ENCODE measurements around the gene IRAK2. TPM values are rescaled to one million over a fixed set of nuclear protein-coding genes. Genes with fewer than 3 reads are reported as not detected.

Gene IRAK2
- total RNA-seq, 1 donor from 2014 or later: 2.0 TPM

- H3K27me3 Mint-ChIP-seq (ENCODE audit: low read depth, unreplicated experiment): no peaks in the 10 kb centered on the region
- no peak for FAIRE-seq
- Histone ChIP-seq H4K20me1 (ENCODE audit: insufficient read depth, low read length) (peaks cover 42% of the 10 kb centered on the region), H3K27ac (ENCODE audit: low read depth, low read length) (peak overlapping the region; percentile 55), H2AFZ (ENCODE audit: low read depth, low read length) (peak overlapping the region; percentile 75), H3K4me3 (ENCODE audit: insufficient read depth, low read depth, low read length) (peak overlapping the region; percentile 81), H3K79me2 (ENCODE audit: insufficient read depth, low read length) (peaks cover 57% of the 10 kb centered on the region), H3K27me3 (ENCODE audit: insufficient read depth, low read length) (no peaks in the 10 kb centered on the region), H3K4me2 (ENCODE audit: low read length) (peak overlapping the region; percentile 92), H3K9ac (ENCODE audit: low read length) (peak overlapping the region; percentile 86), H3K4me1 (ENCODE audit: insufficient read depth, low read length) (peaks cover 24% of the 10 kb centered on the region), H3K9me3 (ENCODE audit: insufficient read depth, low read depth, low read length) (peaks cover 4% of the 10 kb centered on the region), H3K36me3 (ENCODE audit: insufficient read depth, low read length) (peaks cover 9% of the 10 kb centered on the region)
- peaks cover 10% of the 10 kb centered on the region for H3K9me3 Mint-ChIP-seq (ENCODE audit: unreplicated experiment)
- H3K27ac Mint-ChIP-seq (ENCODE audit: unreplicated experiment): no peak overlapping the region
- peaks cover 27% of the 10 kb centered on the region for H3K36me3 Mint-ChIP-seq (ENCODE audit: low read depth, unreplicated experiment)
- peaks cover 14% of the 10 kb centered on the region for H3K4me1 Mint-ChIP-seq (ENCODE audit: low read depth, unreplicated experiment)
- H3K4me3 Mint-ChIP-seq (ENCODE audit: unreplicated experiment): peak overlapping the region; percentile 94
- TF ChIP-seq EZH2 (IDR thresholded peaks at IDR 0.05; ENCODE audit: insufficient read depth, low read length) (no peak), CTCF (IDR thresholded peaks at IDR 0.05; ENCODE audit: insufficient read depth, low read depth, low read length) (no peak)
- peak; percentile 6 for DNase-seq (ENCODE audit: low read depth)
Measured at GRCh38 chr3:10248984-10249748, 84.4 kb downstream of the IRAK2 start.

- Mint-ChIP-seq H3K27me3 (ENCODE audit: low read depth, unreplicated experiment) (no peaks in the 10 kb centered on the region), H3K36me3 (ENCODE audit: low read depth, unreplicated experiment) (peaks cover 32% of the 10 kb centered on the region), H3K9me3 (ENCODE audit: unreplicated experiment) (peaks cover 5% of the 10 kb centered on the region), H3K4me3 (ENCODE audit: unreplicated experiment) (peak overlapping the region; percentile 94), H3K4me1 (ENCODE audit: low read depth, unreplicated experiment) (peaks cover 14% of the 10 kb centered on the region), H3K27ac (ENCODE audit: unreplicated experiment) (peak overlapping the region; percentile 10)
- peak overlapping the region; percentile 92 for H3K4me2 ChIP-seq (ENCODE audit: low read length)
- peaks cover 9% of the 10 kb centered on the region for H3K36me3 ChIP-seq (ENCODE audit: insufficient read depth, low read length)
- peaks cover 63% of the 10 kb centered on the region for H3K79me2 ChIP-seq (ENCODE audit: insufficient read depth, low read length)
- H3K9me3 ChIP-seq (ENCODE audit: insufficient read depth, low read depth, low read length): peaks cover 4% of the 10 kb centered on the region
- H3K27me3 ChIP-seq (ENCODE audit: insufficient read depth, low read length): no peaks in the 10 kb centered on the region
- no peak overlapping the region for H3K27ac ChIP-seq (ENCODE audit: low read depth, low read length)
- FAIRE-seq (no peak), DNase-seq (ENCODE audit: low read depth) (peak; percentile 77)
- H4K20me1 ChIP-seq (ENCODE audit: insufficient read depth, low read length): peaks cover 45% of the 10 kb centered on the region
- no peak for TF ChIP-seq EZH2 (IDR thresholded peaks at IDR 0.05; ENCODE audit: insufficient read depth, low read length)
- TF ChIP-seq CTCF (IDR thresholded peaks at IDR 0.05; ENCODE audit: insufficient read depth, low read depth, low read length): no peak
- H3K9ac ChIP-seq (ENCODE audit: low read length): peak overlapping the region; percentile 86
- peak overlapping the region; percentile 81 for H3K4me3 ChIP-seq (ENCODE audit: insufficient read depth, low read depth, low read length)
- H3K4me1 ChIP-seq (ENCODE audit: insufficient read depth, low read length): peaks cover 24% of the 10 kb centered on the region
- no peak overlapping the region for H2AFZ ChIP-seq (ENCODE audit: low read depth, low read length)
Measured at GRCh38 chr3:10249833-10250232, 85.1 kb downstream of the IRAK2 start.

- Mint-ChIP-seq H3K36me3 (ENCODE audit: low read depth, unreplicated experiment) (peaks cover 35% of the 10 kb centered on the region), H3K4me1 (ENCODE audit: low read depth, unreplicated experiment) (peaks cover 14% of the 10 kb centered on the region), H3K4me3 (ENCODE audit: unreplicated experiment) (peak overlapping the region; percentile 94), H3K27ac (ENCODE audit: unreplicated experiment) (no peak overlapping the region), H3K9me3 (ENCODE audit: unreplicated experiment) (peaks cover 5% of the 10 kb centered on the region), H3K27me3 (ENCODE audit: low read depth, unreplicated experiment) (no peaks in the 10 kb centered on the region)
- Histone ChIP-seq H3K4me1 (ENCODE audit: insufficient read depth, low read length) (peaks cover 24% of the 10 kb centered on the region), H3K36me3 (ENCODE audit: insufficient read depth, low read length) (peaks cover 9% of the 10 kb centered on the region), H3K4me3 (ENCODE audit: insufficient read depth, low read depth, low read length) (no peak overlapping the region), H3K9ac (ENCODE audit: low read length) (no peak overlapping the region), H3K27ac (ENCODE audit: low read depth, low read length) (no peak overlapping the region), H4K20me1 (ENCODE audit: insufficient read depth, low read length) (peaks cover 54% of the 10 kb centered on the region), H3K4me2 (ENCODE audit: low read length) (peak overlapping the region; percentile 92), H3K27me3 (ENCODE audit: insufficient read depth, low read length) (no peaks in the 10 kb centered on the region), H2AFZ (ENCODE audit: low read depth, low read length) (no peak overlapping the region), H3K79me2 (ENCODE audit: insufficient read depth, low read length) (peaks cover 75% of the 10 kb centered on the region), H3K9me3 (ENCODE audit: insufficient read depth, low read depth, low read length) (no peaks in the 10 kb centered on the region)
- DNase-seq (ENCODE audit: low read depth): no peak
- FAIRE-seq: no peak
- TF ChIP-seq EZH2 (IDR thresholded peaks at IDR 0.05; ENCODE audit: insufficient read depth, low read length) (no peak), CTCF (IDR thresholded peaks at IDR 0.05; ENCODE audit: insufficient read depth, low read depth, low read length) (no peak)
Measured at GRCh38 chr3:10251006-10251405, 86.3 kb downstream of the IRAK2 start.

Data from astrocyte (in vitro differentiated cells and primary cell).